ENCODE measurements around the gene PTMA. TPM values are rescaled to one million over a fixed set of nuclear protein-coding genes. Genes with fewer than 3 reads are reported as not detected.

Gene PTMA
- total RNA-seq, 1 donor from 2014 or later, result 977 TPM

- no peak for DNase-seq (ENCODE audit: low read depth)
These were observed 32.1 kb upstream of the PTMA start for GRCh38 chr2:231676243-231676642.

DNA sequence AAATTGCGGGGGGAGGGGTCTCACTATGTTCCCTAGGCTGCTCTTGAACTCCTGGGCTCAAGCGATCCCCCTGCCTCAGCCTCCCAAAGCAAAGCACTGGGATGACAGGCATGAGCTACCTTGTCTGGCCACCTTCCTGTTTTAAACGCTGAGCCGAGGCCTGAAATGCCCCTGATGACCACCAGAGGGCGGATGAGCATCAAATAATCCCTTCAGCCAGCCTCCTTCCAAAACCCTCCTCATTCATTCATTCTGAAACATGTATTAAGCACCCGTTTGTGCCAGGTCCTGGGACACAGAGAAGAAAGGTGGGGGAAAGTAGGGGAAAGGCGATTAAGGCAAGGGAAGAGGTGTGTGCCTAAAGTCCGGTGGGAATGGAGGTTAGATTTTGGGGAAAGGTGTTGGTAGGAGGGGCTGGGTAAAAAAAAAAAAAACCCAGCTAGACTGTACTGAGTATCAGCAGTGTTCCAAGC, 30.7 kb upstream of the PTMA start:
- peak; percentile 72 for DNase-seq (ENCODE audit: low read depth)

DNA sequence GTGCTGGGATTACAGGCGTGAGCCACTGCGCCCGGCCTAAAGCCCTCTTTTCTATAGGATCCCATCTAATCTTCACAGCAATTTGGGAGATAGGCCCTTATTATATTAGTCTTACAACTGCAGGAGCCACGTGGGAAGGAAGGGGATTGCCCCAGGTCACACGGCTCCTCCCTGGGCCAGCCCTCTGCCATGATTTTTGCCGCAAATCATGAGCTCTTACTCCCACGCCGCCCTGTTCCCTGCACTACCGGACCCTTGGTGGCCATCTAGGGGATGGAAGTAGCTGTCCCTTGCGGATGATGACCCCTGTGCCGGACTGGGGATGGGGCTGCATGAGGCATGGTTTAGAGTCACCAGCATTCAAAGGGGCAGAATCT, 28.4 kb upstream of the PTMA start:
- DNase-seq (ENCODE audit: low read depth), result no peak

GRCh38 chr2:231680285-231680991, 27.9 kb upstream of the PTMA start:
- DNase-seq (ENCODE audit: low read depth), result no peak

DNA sequence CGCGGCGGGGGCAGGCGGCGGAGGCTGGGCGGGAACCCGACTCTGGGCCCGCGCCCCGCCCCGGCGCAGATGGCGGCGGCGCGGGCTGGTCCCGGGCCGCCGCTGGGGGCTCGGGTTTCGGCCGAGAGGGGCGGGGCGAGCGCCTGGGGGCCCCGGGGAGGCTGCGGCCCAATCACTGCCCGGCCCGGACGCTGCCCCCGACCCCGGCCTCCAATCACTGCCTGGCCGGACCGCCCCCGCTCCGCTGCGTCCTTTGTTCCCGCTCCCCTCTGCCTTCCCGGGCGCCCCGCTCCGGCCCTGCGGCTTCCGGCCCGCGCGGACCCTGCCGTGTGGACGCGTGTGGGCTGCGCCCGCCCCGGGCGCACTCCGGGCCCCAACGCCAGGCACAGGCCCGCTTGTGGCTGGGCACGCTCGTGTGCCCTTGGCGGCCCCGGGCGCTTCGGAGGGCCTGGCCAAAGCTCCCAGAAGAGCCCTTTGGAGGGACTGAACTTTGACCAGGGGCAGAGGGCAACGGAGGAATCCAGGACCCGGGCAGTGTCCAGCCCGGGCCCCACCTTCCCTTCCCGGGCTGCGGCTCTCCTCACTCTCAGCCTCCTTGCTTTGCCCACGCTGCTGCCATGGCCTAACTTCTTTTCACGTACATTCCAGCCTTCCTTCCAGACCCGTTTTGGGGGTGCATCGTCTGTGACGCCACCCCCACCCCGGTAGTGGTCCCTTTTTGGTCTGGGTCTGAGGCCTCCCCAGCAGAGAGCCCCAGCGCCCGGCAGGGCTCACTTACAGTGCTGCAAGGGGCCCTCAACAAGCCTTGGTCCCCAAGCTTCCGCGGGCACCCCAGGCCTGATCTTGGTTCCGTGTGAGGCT, 27.1 kb upstream of the PTMA start:
- DNase-seq (ENCODE audit: low read depth), result peak; percentile 22

DNA sequence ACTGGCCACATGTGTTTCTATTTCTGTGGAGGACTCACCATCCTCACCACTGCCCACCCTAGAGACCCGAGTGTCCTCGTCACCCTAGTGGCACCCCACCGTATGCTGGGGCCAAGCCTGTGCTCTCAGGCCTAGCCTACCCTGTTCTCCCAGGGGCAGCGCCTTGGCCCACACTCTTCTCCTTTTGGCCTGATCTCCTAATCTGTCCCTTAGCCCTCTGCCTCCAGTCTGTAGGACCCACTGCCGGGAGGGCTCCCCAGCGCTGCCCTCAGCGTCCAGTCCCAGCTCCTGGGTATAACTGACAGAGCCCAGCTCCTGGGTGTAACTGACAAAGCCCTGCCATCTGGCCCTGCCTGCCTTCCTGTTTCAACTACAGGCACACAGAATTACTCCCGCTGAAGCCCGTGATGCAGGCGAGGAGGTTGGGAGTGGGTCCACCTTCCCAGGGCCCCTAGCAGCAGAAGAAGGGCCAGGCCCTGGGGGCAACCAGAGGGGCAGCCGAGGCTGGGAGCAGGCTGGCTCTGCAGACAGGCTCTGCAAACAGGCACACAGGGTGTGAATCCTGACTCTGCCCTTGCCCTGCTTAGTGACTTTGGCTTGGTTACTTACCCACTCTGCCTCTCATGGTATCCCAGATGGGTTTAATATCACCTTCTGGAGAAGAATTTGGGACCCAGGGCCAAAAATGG, 25.6 kb upstream of the PTMA start:
- no peak for DNase-seq (ENCODE audit: low read depth)

DNA sequence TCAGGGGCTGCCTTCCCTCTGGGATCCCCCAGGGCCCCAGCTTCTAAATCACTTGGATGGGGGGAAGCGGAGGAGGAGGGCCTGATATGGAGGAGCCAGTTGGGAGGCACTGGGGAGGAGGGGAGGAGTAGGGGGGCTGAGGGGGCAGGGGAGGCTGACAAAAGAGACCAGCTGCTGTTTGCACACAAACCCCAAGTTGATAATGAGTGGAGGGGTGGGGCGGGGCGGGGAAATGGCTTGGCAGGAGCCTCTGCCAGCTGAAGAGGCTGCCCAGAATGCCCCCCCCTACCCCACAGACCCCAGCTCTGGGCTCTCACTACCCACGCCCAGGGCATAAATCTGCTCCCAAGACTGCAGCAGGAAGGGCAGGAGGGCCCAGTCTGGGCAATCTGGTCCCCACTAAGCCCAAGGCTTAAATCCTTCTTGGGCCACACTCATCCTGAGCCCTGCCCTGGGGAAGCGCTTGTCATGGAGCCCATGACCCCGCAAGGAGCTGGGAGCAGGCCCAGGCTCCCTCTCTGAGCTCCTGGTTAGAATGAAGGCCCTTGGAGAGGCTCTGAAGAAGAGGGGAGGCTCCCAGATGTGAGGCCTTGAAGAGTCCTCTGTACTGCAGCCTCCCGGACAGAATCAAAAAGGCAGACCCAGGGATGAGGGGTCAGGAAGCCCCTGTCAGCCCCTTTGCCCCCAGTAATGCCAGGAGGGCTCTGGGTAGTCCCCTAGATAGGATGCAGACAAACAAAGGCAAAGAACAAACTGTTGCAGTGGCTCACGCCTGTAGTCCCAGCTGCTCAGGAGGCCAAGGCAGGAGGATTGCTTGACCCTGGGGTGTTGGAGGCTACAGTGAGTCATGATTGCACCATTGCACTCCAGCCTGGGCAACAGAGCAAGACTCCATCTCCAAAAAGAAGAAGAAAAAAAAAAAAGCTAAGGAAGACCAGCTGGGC, 24.8 kb upstream of the PTMA start:
- no peak for DNase-seq (ENCODE audit: low read depth)

DNA sequence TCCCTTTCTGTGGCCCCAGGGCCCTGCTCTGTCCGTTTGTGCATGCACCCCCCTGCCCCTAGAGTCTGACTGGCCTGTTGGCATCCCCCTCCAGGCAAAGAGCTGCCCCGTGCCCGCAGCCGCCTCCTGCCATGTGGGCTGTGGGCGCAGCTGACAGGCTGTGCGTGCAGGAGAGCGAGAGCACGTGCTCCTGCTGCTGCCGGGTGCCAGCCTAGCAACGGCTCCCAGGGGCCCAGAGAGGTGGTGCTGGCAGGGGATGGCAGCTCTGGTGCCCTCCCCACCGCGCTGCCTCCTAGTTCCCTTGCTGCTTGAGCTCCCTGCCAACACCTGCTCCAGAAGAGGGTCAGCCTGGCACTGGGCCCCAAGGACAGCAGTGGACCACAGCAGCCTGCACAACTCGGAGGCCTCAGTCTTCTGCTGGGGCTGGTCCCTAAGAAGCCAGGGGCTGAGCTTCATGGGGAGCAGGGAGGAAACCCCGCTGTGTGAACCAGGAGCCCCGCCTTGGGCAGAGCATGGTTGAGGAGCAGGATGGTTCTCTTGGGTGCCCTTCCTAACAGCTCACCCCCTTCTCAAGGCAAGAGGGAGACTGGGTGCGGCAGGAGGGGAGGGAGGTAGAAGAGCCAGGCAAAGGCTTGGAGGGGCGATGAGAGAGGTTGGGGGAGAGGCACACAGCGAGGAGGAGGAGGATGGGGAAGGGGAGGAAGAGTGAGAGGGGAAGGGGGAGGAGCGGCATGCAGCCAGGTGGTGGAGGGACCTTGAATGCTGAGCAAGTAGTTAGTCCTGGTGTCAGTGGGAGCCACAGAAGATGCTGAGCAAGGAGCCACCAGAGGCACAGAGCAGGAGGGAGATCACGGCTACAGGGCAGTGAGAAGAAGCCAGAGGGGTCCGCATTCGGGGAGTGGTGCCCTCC, 23.8 kb upstream of the PTMA start:
- no peak for DNase-seq (ENCODE audit: low read depth)

GRCh38 chr2:231685349-231686191, 22.8 kb upstream of the PTMA start:
- DNase-seq (ENCODE audit: low read depth), result no peak

DNA sequence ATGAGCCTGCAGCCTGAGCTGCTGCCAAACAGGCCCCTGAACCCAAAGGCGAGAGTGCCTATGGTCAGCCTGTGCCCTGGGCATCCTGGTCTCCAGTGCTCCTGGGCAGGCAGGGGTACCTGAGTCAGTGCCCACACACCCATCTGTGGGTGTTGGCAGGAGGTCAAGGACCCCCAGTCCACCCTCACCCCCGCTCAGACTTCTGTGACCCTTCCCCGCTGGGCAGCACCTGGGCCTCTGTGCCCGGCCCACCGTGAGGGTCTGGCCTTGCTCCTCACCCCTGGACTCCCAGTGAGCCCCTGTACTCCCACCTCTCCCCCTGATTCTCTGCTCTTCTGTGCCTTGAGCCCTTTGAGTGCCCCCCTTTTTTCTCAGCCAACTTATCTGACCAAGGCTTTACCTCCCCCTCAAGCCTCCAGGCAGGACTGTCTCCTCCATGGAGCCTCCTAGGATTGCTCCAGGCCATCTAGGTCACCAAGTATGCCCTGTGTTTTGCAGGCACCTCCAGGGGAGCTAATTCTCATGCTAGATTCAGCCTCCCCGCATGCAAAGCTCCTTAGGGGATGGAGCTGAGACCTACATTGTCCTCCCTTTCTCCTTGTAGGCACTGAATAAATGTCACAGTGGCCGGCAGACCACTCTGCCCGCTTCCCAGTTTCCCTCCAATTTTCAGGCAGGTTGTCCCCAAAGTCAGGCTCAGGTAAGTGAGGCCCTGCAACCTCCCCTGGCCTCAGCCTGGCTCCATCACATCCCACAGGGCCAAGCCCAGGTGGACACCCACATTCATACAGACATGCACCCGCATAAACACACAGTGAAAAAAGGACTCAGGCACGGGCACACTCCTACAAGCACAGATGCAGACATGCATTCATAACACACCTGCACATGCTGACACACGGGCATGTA, 21.9 kb upstream of the PTMA start:
- DNase-seq (ENCODE audit: low read depth), result no peak

DNA sequence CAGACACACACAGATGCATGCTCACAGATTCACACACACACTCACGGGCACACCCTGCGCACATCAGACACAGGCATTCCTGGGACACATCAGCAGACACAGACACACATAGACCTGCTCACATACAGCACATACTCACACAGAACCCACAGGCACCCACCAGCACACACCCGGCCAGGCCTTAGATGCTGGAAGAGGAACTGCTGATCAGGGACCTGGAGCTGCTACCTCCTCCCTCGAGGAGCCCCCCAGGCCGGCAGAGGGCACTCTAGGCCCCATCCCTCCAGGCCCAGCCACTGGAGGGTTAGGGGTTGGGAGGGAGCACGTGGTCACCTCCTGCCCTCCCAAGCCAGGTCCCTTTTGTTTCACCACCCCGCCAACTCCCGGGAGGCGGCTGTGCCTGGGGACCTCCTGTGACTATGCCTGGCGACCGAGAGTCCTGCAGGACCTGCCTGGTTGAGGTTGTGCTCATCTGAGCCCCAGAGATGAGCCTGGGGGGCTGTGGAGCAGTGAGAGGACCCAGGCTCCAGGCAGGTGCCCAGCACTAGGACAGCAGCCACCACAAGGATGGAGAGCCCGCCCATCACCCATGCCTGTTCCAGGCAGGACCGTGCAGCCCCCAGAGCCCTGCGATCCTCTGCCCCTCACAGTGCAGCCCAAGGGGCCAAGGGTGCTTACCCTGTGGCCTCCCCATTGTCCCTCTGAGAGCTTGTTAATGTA, 21.0 kb upstream of the PTMA start:
- DNase-seq (ENCODE audit: low read depth), result peak; percentile 27

DNA sequence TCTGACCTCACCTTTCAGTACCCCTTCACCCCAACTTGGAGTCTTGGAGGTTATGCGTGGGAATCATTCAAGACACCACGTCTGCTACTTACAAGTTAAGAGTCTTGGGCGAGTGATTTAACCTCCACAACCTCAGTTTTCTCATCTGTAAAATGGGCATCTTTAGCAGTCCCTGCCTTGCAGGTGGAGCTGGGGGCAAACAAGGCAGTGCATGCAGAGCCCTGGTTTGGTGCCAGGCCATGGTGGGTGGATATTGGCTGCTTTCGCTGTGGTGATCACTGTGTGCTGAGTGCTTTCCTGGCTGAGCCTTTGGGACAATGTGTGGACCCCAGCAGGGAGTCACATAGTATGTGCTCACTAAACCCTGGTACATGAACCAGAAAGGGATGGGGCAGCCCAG, 20.4 kb upstream of the PTMA start:
- no peak for DNase-seq (ENCODE audit: low read depth)

GRCh38 chr2:231688719-231689118, 19.6 kb upstream of the PTMA start:
- no peak for DNase-seq (ENCODE audit: low read depth)

DNA sequence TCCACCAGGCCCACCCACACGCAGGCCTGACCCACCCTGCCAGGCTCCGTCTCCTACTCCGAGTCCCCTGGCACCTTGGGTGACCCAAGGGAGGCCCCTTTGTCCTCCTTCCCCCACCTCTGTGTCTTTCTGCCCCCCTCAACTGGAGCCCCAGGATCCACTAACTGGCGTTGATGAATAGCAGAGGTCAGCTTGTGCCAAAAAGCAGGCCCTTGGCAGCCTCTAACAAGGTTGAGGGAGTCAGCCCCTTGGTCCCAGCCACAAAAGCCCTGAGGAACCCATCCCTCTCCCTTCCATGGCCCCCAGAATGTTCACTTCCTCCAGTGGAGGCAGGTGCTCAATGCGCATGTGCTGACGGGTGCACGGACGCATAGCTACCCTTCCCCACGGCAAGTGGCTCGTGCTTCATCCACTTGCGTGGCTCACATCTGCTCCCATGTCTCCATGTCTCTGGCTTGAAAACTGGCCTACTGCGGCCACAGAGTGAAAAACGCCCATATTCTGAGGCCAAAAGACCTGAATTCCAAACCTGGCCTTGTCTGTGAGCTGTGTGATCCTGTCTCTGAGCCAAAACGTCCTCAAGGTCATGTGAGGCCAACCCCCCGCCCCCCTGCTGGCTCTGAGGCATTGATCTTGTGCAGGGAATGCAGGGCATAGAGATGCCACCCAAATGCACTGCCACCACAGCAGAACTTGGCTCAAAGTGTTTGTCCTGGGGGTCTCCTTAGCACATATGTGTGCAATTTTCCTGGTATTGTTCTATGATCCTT, 19.0 kb upstream of the PTMA start:
- DNase-seq (ENCODE audit: low read depth), result no peak

- DNase-seq (ENCODE audit: low read depth), result no peak
These were observed 17.0 kb upstream of the PTMA start for GRCh38 chr2:231691251-231691772.

GRCh38 chr2:231692847-231693246, 15.5 kb upstream of the PTMA start:
- DNase-seq (ENCODE audit: low read depth), result no peak

- no peak for DNase-seq (ENCODE audit: low read depth)
These were observed 14.4 kb upstream of the PTMA start for GRCh38 chr2:231693956-231694355.
